ENCODE measurements around the gene SLC16A10. TPM values are rescaled to one million over a fixed set of nuclear protein-coding genes. Genes with fewer than 3 reads are reported as not detected.

The SLC16A10 gene
- total RNA-seq, 1 experiment from 2014 or later: 0.05 TPM

- intact Hi-C loops (cut with micrococcal nuclease): no loop called here
- CTCF ChIA-PET: no interaction called here
- Mint-ChIP-seq H3K9me3 (ENCODE audit: unreplicated experiment) (no peaks in the 10 kb centered on the region), H3K27ac (ENCODE audit: low read depth, unreplicated experiment) (no peak overlapping the region), H3K4me1 (ENCODE audit: insufficient read depth, unreplicated experiment) (peaks cover 23% of the 10 kb centered on the region), H3K4me3 (ENCODE audit: unreplicated experiment) (peak overlapping the region; percentile 73), H3K27me3 (ENCODE audit: insufficient read depth, unreplicated experiment) (no peaks in the 10 kb centered on the region), H3K36me3 (ENCODE audit: insufficient read depth, unreplicated experiment) (peaks cover 20% of the 10 kb centered on the region)
- BruUV-seq (replicated peaks): no TSS peak
- no peak for TF ChIP-seq CTCF (IDR thresholded peaks at IDR 0.05; ENCODE audit: unreplicated experiment)
- peak; percentile 23 for DNase-seq (ENCODE audit: unreplicated experiment)
- POLR2A ChIA-PET: interaction anchor here (1.0 kb wide), 1 partner anchor 16 kb away, joined by 5 read pairs; no protein-coding TSS in a partner anchor
Measured at GRCh38 chr6:111260570-111261298, 173.4 kb downstream of the SLC16A10 start.

DNA sequence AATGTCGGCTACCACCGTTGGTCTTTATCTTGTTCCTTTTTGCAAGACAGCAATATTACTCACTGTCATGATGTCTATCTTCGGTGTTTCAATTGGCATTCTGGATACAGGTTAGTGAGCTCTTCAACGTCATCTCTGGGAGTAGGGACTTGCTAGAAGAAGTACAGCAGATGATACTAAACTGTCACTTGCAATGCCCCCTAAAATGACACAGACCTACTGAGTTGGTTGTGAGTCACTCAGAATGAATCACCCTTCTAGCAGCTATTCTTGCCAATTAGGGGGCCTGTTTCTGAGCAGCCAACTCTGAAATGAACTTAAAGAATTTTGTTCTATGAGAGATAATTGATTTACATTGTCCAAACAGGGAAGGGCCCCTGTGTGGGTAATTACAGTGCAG is 176.5 kb downstream of the SLC16A10 start:
- no peak overlapping the region for H3K4me3 Mint-ChIP-seq (ENCODE audit: unreplicated experiment)
- CTCF ChIA-PET: interaction anchor here (0.5 to 2.2 kb wide), 4 partner anchors 83 to 776 kb away, joined by 3 to 8 read pairs (median 4); no protein-coding TSS in a partner anchor
- no peak for TF ChIP-seq CTCF (IDR thresholded peaks at IDR 0.05; ENCODE audit: unreplicated experiment)
- intact Hi-C loops (cut with micrococcal nuclease): no loop called here
- H3K27me3 Mint-ChIP-seq (ENCODE audit: insufficient read depth, unreplicated experiment): no peaks in the 10 kb centered on the region
- DNase-seq (ENCODE audit: unreplicated experiment): peak; percentile 54
- POLR2A ChIA-PET: interaction anchor here (0.5 kb wide), 1 partner anchor 41 kb away, joined by 4 read pairs; no protein-coding TSS in a partner anchor
- H3K27ac Mint-ChIP-seq (ENCODE audit: low read depth, unreplicated experiment): peak overlapping the region; percentile 52
- no TSS peak for BruUV-seq (replicated peaks)
- no peaks in the 10 kb centered on the region for H3K9me3 Mint-ChIP-seq (ENCODE audit: unreplicated experiment)
- peaks cover 36% of the 10 kb centered on the region for H3K36me3 Mint-ChIP-seq (ENCODE audit: insufficient read depth, unreplicated experiment)
- peaks cover 15% of the 10 kb centered on the region for H3K4me1 Mint-ChIP-seq (ENCODE audit: insufficient read depth, unreplicated experiment)

GRCh38 chr6:111265842-111266241 is 178.5 kb downstream of the SLC16A10 start:
- no peak for DNase-seq (ENCODE audit: unreplicated experiment)
- no peak for TF ChIP-seq CTCF (IDR thresholded peaks at IDR 0.05; ENCODE audit: unreplicated experiment)
- intact Hi-C loops (cut with micrococcal nuclease): no loop called here
- H3K4me3 Mint-ChIP-seq (ENCODE audit: unreplicated experiment): no peak overlapping the region
- BruUV-seq (replicated peaks): no TSS peak
- POLR2A ChIA-PET: no interaction called here
- no peaks in the 10 kb centered on the region for H3K27me3 Mint-ChIP-seq (ENCODE audit: insufficient read depth, unreplicated experiment)
- no peak overlapping the region for H3K27ac Mint-ChIP-seq (ENCODE audit: low read depth, unreplicated experiment)
- H3K9me3 Mint-ChIP-seq (ENCODE audit: unreplicated experiment): no peaks in the 10 kb centered on the region
- CTCF ChIA-PET: interaction anchor here (0.6 kb wide), 2 partner anchors 284 to 445 kb away, joined by 3 read pairs; partner anchors contain the start of gene RPF2
- peaks cover 11% of the 10 kb centered on the region for H3K4me1 Mint-ChIP-seq (ENCODE audit: insufficient read depth, unreplicated experiment)
- H3K36me3 Mint-ChIP-seq (ENCODE audit: insufficient read depth, unreplicated experiment): peaks cover 49% of the 10 kb centered on the region

GRCh38 chr6:111266276-111266675 is 179.0 kb downstream of the SLC16A10 start:
- no peak for DNase-seq (ENCODE audit: unreplicated experiment)
- ChIA-PET CTCF (interaction anchor here (0.6 kb wide), 2 partner anchors 305 to 444 kb away, joined by 3 read pairs; no protein-coding TSS in a partner anchor), POLR2A (no interaction called here)
- peaks cover 8% of the 10 kb centered on the region for H3K4me1 Mint-ChIP-seq (ENCODE audit: insufficient read depth, unreplicated experiment)
- TF ChIP-seq CTCF (IDR thresholded peaks at IDR 0.05; ENCODE audit: unreplicated experiment): no peak
- H3K4me3 Mint-ChIP-seq (ENCODE audit: unreplicated experiment): no peak overlapping the region
- intact Hi-C loops (cut with micrococcal nuclease): no loop called here
- H3K27me3 Mint-ChIP-seq (ENCODE audit: insufficient read depth, unreplicated experiment): no peaks in the 10 kb centered on the region
- peaks cover 49% of the 10 kb centered on the region for H3K36me3 Mint-ChIP-seq (ENCODE audit: insufficient read depth, unreplicated experiment)
- H3K9me3 Mint-ChIP-seq (ENCODE audit: unreplicated experiment): no peaks in the 10 kb centered on the region
- no TSS peak for BruUV-seq (replicated peaks)
- H3K27ac Mint-ChIP-seq (ENCODE audit: low read depth, unreplicated experiment): no peak overlapping the region
